Activated CD4-positive, alpha-beta T cell treated with anti-CD3 and anti-CD28 coated beads, Interleukin-2, amount 10 ng/mL, durations not matched to agents 7 days and 5 days (primary cell): ENCODE results near the gene PARP4. TPM values are rescaled to one million over a fixed set of nuclear protein-coding genes. Genes with fewer than 3 reads are reported as not detected.
"Not testable (repeated sequence)": the region's sequence is repeated elsewhere in the genome, so short reads cannot be mapped to it uniquely, and the experiment has no call there.

ENCODE experiments used
- CTCF ChIA-PET: fragments of 350-600 bp; sonication (Branson Sonifier 250); formaldehyde crosslinking; loops from one replicate; lab custom pipeline; 2021; ENCODE audit warnings: antibody characterized with exemption; lab: Charles Lee
- POLR2A ChIA-PET: fragments of 350-600 bp; sonication (Branson Sonifier 250); formaldehyde crosslinking; loops from one replicate; lab custom pipeline; 2021; ENCODE audit warnings: antibody characterized with exemption; lab: Charles Lee
- DNase-seq: peaks from one replicate; pipeline ENCODE4 v3.0.0-alpha.2; 2020
- H3K27ac Mint-ChIP-seq: one replicate; pipeline ENCODE4 v1.8.0; 2021; ENCODE audit warnings: mild to moderate bottlenecking, moderate library complexity, mixed read lengths
- H3K27me3 Mint-ChIP-seq: one replicate; pipeline ENCODE4 v1.8.0; 2021; ENCODE audit warnings: mixed read lengths
- H3K36me3 Mint-ChIP-seq: one replicate; pipeline ENCODE4 v1.8.0; 2021; ENCODE audit warnings: low read depth, mixed read lengths
- H3K4me1 Mint-ChIP-seq: one replicate; pipeline ENCODE4 v1.8.0; 2021; ENCODE audit warnings: mixed read lengths
- H3K4me3 Mint-ChIP-seq: one replicate; pipeline ENCODE4 v1.8.0; 2021; ENCODE audit warnings: mild to moderate bottlenecking, moderate library complexity, mixed read lengths
- H3K9me3 Mint-ChIP-seq: one replicate; pipeline ENCODE4 v1.8.0; 2021; ENCODE audit warnings: mixed read lengths
- total RNA-seq, 2 experiments: library from RNA; stranded (reverse); gene quantifications; one replicate each; pipeline ENCODE4 v1.2.3, GENCODE V29; 2021

Gene PARP4
- total RNA-seq, 2 experiments from 2014 or later: 67.8 to 76.4 TPM

DNA sequence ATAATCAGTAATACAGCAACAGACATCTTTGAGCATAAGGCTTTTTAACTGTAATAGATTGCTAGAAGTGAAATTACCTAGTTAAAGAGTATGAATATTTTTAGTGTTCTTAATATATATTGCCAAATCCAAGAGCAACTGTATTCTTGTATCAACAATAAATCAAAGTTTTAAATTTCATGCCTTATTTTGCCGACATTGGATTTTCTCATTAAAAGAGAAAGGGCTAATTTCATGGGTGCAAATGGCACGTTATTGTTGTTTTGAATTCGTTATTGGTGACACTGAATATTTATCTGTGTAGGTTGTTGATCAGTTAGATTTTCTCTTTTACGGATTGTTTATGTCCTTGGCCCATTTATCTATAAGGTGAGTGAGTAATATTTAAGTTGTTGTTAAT is 106.1 kb downstream of the PARP4 start:
- peaks cover 6% of the 10 kb centered on the region for H3K4me1 Mint-ChIP-seq
- peaks cover 24% of the 10 kb centered on the region for H3K27me3 Mint-ChIP-seq
- no peak for DNase-seq
- H3K9me3 Mint-ChIP-seq: no peaks in the 10 kb centered on the region
- H3K36me3 Mint-ChIP-seq: no peaks in the 10 kb centered on the region
- no peak overlapping the region for H3K4me3 Mint-ChIP-seq
- CTCF ChIA-PET: no interaction called here
- POLR2A ChIA-PET: no interaction called here
- no peak overlapping the region for H3K27ac Mint-ChIP-seq

- H3K36me3 Mint-ChIP-seq: peaks cover 5% of the 10 kb centered on the region
- H3K4me3 Mint-ChIP-seq: no peak overlapping the region
- no peaks in the 10 kb centered on the region for H3K4me1 Mint-ChIP-seq
- CTCF ChIA-PET: no interaction called here
- POLR2A ChIA-PET: no interaction called here
- H3K27me3 Mint-ChIP-seq: no peaks in the 10 kb centered on the region
- no peak for DNase-seq
- no peak overlapping the region for H3K27ac Mint-ChIP-seq
- H3K9me3 Mint-ChIP-seq: peaks cover 8% of the 10 kb centered on the region
Measured at GRCh38 chr13:24396821-24397220, 115.8 kb downstream of the PARP4 start.

- Mint-ChIP-seq H3K4me1 (no peaks in the 10 kb centered on the region), H3K36me3 (peaks cover 5% of the 10 kb centered on the region), H3K4me3 (no peak overlapping the region), H3K27me3 (no peaks in the 10 kb centered on the region), H3K27ac (no peak overlapping the region), H3K9me3 (peaks cover 8% of the 10 kb centered on the region)
- no peak for DNase-seq
- POLR2A ChIA-PET: no interaction called here
- CTCF ChIA-PET: interaction anchor here (1.2 kb wide), 1 partner anchor 16 kb away, joined by 3 read pairs; no protein-coding TSS in a partner anchor
Measured at GRCh38 chr13:24392972-24393371, 119.6 kb downstream of the PARP4 start.

- H3K4me3 Mint-ChIP-seq, DNase-seq, H3K4me1 Mint-ChIP-seq, CTCF ChIA-PET, H3K9me3 Mint-ChIP-seq, H3K36me3 Mint-ChIP-seq, H3K27me3 Mint-ChIP-seq, H3K27ac Mint-ChIP-seq, POLR2A ChIA-PET: not testable (repeated sequence)
Measured at GRCh38 chr13:24391771-24392683, 120.6 kb downstream of the PARP4 start.

GRCh38 chr13:24390795-24391194 is 121.8 kb downstream of the PARP4 start:
- H3K4me3 Mint-ChIP-seq, H3K36me3 Mint-ChIP-seq, POLR2A ChIA-PET, H3K27me3 Mint-ChIP-seq, H3K27ac Mint-ChIP-seq, H3K9me3 Mint-ChIP-seq, DNase-seq, H3K4me1 Mint-ChIP-seq, CTCF ChIA-PET: not testable (repeated sequence)

DNA sequence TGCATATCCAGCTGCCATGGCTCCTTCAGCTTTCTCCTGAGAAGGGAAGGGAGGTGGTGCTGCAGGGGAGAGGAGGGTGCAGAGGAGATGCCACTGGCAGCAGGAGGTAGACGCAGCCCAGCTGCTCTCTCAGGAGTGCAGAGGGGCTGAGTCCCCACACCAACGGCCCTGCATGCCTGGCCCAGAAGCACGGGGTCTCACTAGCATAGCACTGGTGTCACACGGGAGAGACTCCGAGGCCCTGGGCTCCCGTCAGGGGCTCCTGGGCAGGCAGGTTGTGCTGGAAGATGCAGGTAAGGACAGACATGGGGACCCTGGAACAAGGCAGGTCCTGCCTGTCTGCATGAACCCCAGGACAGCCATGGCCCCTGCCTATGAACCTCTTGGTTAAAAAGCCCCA is 123.1 kb downstream of the PARP4 start:
- H3K4me3 Mint-ChIP-seq: no peak overlapping the region

DNA sequence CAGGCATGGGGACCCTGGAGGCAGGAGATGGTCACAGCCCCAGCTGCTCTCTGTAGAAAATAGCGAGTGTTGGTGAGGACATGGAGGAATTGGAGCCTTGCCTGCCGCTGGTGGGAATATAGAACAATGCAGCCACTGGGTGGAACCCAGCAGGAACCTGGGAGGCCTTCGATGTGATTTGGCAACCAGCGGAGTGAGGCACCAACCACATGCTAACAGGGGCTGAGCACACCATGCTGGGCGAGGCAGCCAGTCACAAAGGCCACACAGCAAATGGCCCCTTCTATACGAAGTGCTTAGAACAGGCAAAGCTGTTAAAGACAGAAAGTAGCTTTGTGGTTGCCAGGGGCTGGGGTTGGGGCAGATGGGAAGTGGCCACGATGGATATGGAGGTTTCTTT is 123.8 kb downstream of the PARP4 start:
- H3K9me3 Mint-ChIP-seq, H3K27me3 Mint-ChIP-seq, CTCF ChIA-PET, H3K36me3 Mint-ChIP-seq, DNase-seq, H3K4me1 Mint-ChIP-seq, POLR2A ChIA-PET, H3K27ac Mint-ChIP-seq, H3K4me3 Mint-ChIP-seq: not testable (repeated sequence)

More for the DNA sequence above, 123.1 kb downstream of the PARP4 start:
- H3K4me1 Mint-ChIP-seq: no peaks in the 10 kb centered on the region
- H3K27ac Mint-ChIP-seq: no peak overlapping the region
- DNase-seq: no peak
- H3K36me3 Mint-ChIP-seq: no peaks in the 10 kb centered on the region
- ChIA-PET POLR2A (no interaction called here), CTCF (no interaction called here)
- H3K27me3 Mint-ChIP-seq: no peaks in the 10 kb centered on the region
- no peaks in the 10 kb centered on the region for H3K9me3 Mint-ChIP-seq

GRCh38 chr13:24386816-24387708 is 125.5 kb downstream of the PARP4 start:
- Mint-ChIP-seq H3K4me1 (no peaks in the 10 kb centered on the region), H3K27me3 (no peaks in the 10 kb centered on the region), H3K4me3 (no peak overlapping the region), H3K9me3 (no peaks in the 10 kb centered on the region), H3K27ac (no peak overlapping the region), H3K36me3 (no peaks in the 10 kb centered on the region)
- CTCF ChIA-PET: no interaction called here
- DNase-seq: no peak
- POLR2A ChIA-PET: no interaction called here

GRCh38 chr13:24385902-24386301 is 126.7 kb downstream of the PARP4 start:
- POLR2A ChIA-PET: no interaction called here
- H3K27me3 Mint-ChIP-seq: no peaks in the 10 kb centered on the region
- no peaks in the 10 kb centered on the region for H3K36me3 Mint-ChIP-seq
- H3K27ac Mint-ChIP-seq: no peak overlapping the region
- CTCF ChIA-PET: no interaction called here
- no peak for DNase-seq
- H3K9me3 Mint-ChIP-seq: no peaks in the 10 kb centered on the region
- no peaks in the 10 kb centered on the region for H3K4me1 Mint-ChIP-seq
- H3K4me3 Mint-ChIP-seq: no peak overlapping the region

GRCh38 chr13:24384946-24385345 is 127.6 kb downstream of the PARP4 start:
- H3K36me3 Mint-ChIP-seq, POLR2A ChIA-PET, DNase-seq, H3K4me3 Mint-ChIP-seq, H3K9me3 Mint-ChIP-seq, CTCF ChIA-PET, H3K27me3 Mint-ChIP-seq, H3K27ac Mint-ChIP-seq, H3K4me1 Mint-ChIP-seq: not testable (repeated sequence)

DNA sequence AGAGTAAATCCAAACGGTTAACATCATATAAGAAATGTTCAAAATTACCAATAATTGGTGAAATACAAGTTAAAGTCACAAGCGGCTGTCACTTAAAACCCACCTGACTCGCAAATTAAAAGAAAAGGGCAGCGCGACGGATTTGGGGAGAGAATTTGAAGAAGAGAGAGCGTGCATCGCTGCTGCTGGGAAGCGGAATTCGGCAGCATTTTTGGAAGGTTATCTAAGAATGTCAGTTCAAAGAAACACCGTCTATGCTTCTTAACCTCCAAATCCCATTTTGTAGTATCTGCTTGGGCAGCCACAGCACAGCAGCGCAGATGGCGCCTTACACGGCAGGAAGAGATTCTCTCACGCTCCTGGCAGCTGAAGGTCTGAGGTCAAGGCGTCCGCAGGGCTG is 128.5 kb downstream of the PARP4 start:
- H3K4me1 Mint-ChIP-seq, POLR2A ChIA-PET, H3K4me3 Mint-ChIP-seq, H3K27me3 Mint-ChIP-seq, H3K9me3 Mint-ChIP-seq, H3K27ac Mint-ChIP-seq, CTCF ChIA-PET, H3K36me3 Mint-ChIP-seq, DNase-seq: not testable (repeated sequence)

- no peak overlapping the region for H3K27ac Mint-ChIP-seq
Measured at GRCh38 chr13:24381541-24382265, 130.9 kb downstream of the PARP4 start.

DNA sequence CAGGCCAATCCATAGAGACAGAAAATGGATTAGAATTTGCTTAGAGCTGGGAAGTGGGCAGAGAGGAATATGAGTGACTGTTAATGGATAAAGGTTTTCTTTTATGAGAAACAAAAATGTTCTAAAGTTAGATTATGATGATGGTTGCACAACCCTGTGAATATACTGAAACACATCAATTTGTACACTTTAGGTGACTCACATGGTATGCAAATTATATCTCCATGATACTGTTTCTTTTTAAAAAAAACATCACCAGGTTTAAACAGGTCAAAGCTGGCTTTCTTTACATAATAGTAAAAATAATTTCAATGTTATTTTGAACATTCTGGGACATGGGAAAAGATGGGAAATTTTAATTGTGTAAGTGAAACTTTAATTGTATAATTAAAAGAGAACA is 131.7 kb downstream of the PARP4 start:
- DNase-seq, H3K27me3 Mint-ChIP-seq, H3K4me3 Mint-ChIP-seq, H3K27ac Mint-ChIP-seq, H3K4me1 Mint-ChIP-seq, H3K36me3 Mint-ChIP-seq, CTCF ChIA-PET, POLR2A ChIA-PET, H3K9me3 Mint-ChIP-seq: not testable (repeated sequence)

More at GRCh38 chr13:24381541-24382265, 130.9 kb downstream of the PARP4 start:
- peaks cover 9% of the 10 kb centered on the region for H3K4me1 Mint-ChIP-seq
- H3K27me3 Mint-ChIP-seq: peaks cover 4% of the 10 kb centered on the region
- ChIA-PET POLR2A (no interaction called here), CTCF (no interaction called here)
- DNase-seq: no peak
- H3K36me3 Mint-ChIP-seq: no peaks in the 10 kb centered on the region
- H3K9me3 Mint-ChIP-seq: no peaks in the 10 kb centered on the region
- H3K4me3 Mint-ChIP-seq: no peak overlapping the region
